ENCODE results near the gene MAG. TPM values are rescaled to one million over a fixed set of nuclear protein-coding genes. Genes with fewer than 3 reads are reported as not detected.
"Not testable (repeated sequence)": the region's sequence is repeated elsewhere in the genome, so short reads cannot be mapped to it uniquely, and the experiment has no call there.

The MAG gene
- total RNA-seq, 1 donor: not detected

GRCh38 chr19:35284153-35285094 lies 7.5 kb upstream of the MAG start:
- no peak for DNase-seq (ENCODE audit: low read depth)
- no peak for TF ChIP-seq CTCF (IDR thresholded peaks at IDR 0.05; ENCODE audit: insufficient read depth, low read depth, low read length)
- H3K4me3 ChIP-seq (ENCODE audit: low read depth, low read length): no peak overlapping the region

GRCh38 chr19:35285095-35285449 lies 6.9 kb upstream of the MAG start:
- no peak overlapping the region for H3K4me3 ChIP-seq (ENCODE audit: low read depth, low read length)
- TF ChIP-seq CTCF (IDR thresholded peaks at IDR 0.05; ENCODE audit: insufficient read depth, low read depth, low read length): no peak

GRCh38 chr19:35285465-35285864 lies 6.5 kb upstream of the MAG start:
- H3K4me3 ChIP-seq (ENCODE audit: low read depth, low read length); DNase-seq (ENCODE audit: low read depth): not testable (repeated sequence)

More at GRCh38 chr19:35285095-35285449, 6.9 kb upstream of the MAG start:
- no peak for DNase-seq (ENCODE audit: low read depth)

GRCh38 chr19:35286101-35286500 lies 5.9 kb upstream of the MAG start:
- H3K4me3 ChIP-seq (ENCODE audit: low read depth, low read length); DNase-seq (ENCODE audit: low read depth): not testable (repeated sequence)

GRCh38 chr19:35287713-35288112 lies 4.2 kb upstream of the MAG start:
- H3K4me3 ChIP-seq (ENCODE audit: low read depth, low read length): no peak overlapping the region
- TF ChIP-seq CTCF (IDR thresholded peaks at IDR 0.05; ENCODE audit: insufficient read depth, low read depth, low read length): no peak
- DNase-seq (ENCODE audit: low read depth): no peak

GRCh38 chr19:35288331-35288730 lies 3.6 kb upstream of the MAG start:
- no peak overlapping the region for H3K4me3 ChIP-seq (ENCODE audit: low read depth, low read length)
- TF ChIP-seq CTCF (IDR thresholded peaks at IDR 0.05; ENCODE audit: insufficient read depth, low read depth, low read length): no peak
- no peak for DNase-seq (ENCODE audit: low read depth)

GRCh38 chr19:35288906-35289305 lies 3.1 kb upstream of the MAG start:
- no peak for TF ChIP-seq CTCF (IDR thresholded peaks at IDR 0.05; ENCODE audit: insufficient read depth, low read depth, low read length)
- DNase-seq (ENCODE audit: low read depth): no peak
- H3K4me3 ChIP-seq (ENCODE audit: low read depth, low read length): no peak overlapping the region

Measured in fibroblast of villous mesenchyme (primary cell).